UCSD-AML1 (cell line): ENCODE results near the gene TM9SF2.
A peak's percentile ranks its signal among the peaks of the same experiment; 100 is the strongest.

ENCODE experiments used
- DNase-seq: peaks from one replicate; lab custom pipeline; 2025; ENCODE audit not compliant: unreplicated experiment; lab: John Stamatoyannopoulos, UW

TM9SF2 gene

GRCh38 chr13:99577934-99578917 lies 77.0 kb downstream of the TM9SF2 start:
- no peak for DNase-seq

DNA sequence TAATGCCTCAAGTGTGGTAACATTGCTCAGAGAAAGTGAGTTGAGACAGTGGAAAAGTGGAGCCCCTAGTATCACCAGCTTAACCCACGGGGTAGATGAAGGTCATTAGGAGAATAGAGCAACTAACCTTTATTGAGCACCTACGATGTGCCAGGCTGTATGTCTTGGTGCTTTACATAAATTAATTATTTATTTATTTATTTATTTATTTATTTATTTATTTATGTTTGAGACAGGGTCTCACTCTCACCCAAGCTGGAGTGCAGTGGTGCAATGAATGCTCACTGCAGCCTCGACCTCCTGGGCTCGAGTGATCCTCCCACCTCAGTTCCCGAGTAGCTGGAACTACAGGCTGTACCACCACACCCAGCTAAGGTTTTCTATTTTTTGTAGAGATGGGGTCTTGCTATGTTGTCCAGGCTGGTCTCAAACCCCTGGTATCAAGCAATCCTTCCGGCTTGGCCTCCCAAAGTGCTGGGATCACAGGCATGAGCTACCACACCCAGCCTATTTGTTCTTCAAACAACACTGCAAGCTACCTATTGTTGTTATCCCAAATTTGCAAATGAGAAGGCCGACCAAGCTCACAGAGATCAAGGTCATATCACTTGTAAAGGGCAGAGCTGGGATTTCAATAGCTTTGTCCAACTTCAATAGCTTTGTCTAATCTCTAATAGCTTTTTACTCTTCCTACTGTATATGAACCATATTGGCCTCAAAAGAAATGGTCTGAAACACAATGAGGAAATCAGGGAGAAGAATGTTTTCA lies 79.4 kb downstream of the TM9SF2 start:
- DNase-seq = no peak

DNA sequence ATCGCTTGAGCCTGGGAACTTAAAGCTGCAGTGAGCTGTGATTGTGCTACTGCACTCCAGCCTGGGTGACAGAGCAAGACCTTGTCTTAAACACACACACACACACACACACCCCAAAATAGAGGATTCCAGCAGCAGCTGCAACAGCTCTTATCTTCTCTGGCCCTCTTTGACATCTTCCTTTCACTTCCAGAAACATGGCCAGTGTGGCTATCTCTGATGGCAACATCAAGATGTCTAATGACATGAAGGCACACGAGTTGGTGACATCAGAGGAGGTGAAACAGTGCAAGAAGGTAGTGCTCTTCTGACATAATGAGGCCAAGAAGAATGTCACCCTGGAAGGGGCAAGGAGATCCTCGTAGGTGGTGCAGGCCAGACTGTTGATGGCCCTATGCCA lies 81.2 kb downstream of the TM9SF2 start:
- DNase-seq = no peak

DNA sequence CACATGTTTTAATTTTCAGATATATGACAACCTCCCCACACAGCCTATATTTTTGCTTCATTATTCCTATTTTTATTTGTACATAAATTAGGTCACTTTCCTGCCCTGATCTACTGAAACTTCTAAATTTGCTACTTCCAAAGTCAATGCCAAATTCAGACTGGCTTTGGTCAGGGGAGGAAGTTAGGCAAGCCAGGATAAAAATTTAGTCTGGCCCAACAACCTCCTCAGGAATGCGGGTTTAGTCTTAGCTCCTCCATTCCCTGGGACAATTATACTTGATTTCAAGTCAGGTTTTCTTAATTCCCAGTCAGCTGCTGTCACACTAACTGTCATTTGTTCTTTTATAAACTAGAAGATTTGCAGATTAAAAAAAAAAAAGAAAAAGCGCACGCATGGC lies 84.3 kb downstream of the TM9SF2 start:
- no peak for DNase-seq

DNA sequence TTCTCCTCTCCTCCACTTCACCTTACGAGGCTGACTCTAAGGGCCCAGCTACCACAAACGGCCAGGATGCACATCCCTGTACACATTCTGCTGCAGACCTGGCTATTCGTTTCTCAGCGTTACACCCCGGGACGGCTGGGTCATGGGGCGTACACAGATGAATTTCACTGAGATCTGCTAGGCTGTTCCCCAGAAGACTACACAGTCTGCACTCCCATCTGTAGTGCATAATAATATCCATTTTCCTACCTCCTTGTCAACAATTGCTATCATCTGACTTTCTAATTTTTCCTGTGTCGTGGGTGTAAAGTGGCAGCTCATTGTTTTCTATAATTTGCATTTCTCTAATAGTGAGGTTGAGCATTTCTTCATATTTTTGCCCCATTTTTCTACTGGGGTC lies 85.7 kb downstream of the TM9SF2 start:
- no peak for DNase-seq

- no peak for DNase-seq
Measured at GRCh38 chr13:99587893-99588606, 86.8 kb downstream of the TM9SF2 start.

DNA sequence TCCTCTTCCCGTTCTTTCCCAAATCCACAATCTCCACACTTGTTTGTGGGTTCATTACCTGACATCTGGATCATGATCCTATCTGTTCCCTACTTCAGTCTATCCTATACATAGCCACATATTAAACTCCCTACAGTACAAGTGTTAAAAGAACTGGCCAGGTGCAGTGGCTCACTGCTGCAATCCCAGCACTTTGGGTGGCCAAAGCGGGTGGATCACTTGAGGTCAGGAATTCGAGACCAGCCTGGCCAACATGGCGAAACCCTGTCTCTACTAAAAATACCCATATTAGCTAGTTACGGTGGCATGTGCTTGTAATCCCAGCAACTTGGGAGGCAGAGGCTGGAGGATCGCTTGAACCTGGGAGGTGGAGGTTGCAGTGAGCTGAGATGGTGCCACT lies 88.3 kb downstream of the TM9SF2 start:
- DNase-seq = no peak

DNA sequence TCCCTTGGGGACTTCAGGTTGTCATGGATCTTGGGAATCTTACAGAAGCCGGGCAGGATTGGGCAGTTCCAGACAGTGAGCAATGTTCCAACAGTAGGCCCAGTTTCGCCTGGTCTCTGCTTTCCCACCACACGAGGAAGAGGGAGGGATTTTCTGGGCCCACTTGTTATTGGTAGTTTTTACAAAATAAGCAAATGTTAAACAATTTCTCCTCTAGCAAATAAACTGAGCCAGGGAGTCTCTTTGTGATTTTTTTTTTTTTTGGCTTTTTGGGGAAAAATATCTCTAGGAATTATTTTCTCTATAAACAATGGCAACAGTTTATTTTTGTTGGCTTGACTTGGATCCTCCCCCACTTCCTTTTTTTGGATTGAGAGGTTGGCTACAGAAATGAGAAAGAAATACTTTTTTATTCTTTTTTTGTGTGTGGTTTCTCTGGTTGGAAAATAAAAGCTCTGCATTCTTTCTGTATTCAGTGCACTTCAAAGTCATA lies 89.3 kb downstream of the TM9SF2 start:
- DNase-seq = no peak

DNA sequence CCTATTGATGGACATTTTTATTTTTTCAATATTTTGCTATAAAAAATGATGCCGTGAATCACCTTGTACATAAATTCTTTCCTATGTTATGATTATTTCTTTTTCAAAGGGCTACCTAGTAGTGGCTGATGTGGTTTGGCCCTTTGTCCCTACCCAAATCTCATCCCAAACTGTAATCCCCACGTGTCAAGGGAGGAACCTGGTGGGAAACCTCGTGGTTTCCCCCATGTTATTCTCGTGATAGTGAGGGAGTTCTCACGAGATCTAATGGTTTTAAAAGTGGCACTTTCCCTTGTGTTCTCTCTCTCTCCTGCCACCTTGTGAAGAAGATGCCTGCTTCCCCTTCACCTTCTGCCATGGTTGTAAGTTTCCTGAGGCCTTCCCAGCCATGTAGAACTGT lies 94.9 kb downstream of the TM9SF2 start:
- DNase-seq = no peak

GRCh38 chr13:99600318-99600717 lies 99.0 kb downstream of the TM9SF2 start:
- no peak for DNase-seq

- DNase-seq = no peak
Measured at GRCh38 chr13:99601535-99601934, 100.3 kb downstream of the TM9SF2 start.

GRCh38 chr13:99604636-99605035 lies 103.4 kb downstream of the TM9SF2 start:
- no peak for DNase-seq

- DNase-seq = peak; percentile 58
Measured at GRCh38 chr13:99605420-99606323, 104.4 kb downstream of the TM9SF2 start.

DNA sequence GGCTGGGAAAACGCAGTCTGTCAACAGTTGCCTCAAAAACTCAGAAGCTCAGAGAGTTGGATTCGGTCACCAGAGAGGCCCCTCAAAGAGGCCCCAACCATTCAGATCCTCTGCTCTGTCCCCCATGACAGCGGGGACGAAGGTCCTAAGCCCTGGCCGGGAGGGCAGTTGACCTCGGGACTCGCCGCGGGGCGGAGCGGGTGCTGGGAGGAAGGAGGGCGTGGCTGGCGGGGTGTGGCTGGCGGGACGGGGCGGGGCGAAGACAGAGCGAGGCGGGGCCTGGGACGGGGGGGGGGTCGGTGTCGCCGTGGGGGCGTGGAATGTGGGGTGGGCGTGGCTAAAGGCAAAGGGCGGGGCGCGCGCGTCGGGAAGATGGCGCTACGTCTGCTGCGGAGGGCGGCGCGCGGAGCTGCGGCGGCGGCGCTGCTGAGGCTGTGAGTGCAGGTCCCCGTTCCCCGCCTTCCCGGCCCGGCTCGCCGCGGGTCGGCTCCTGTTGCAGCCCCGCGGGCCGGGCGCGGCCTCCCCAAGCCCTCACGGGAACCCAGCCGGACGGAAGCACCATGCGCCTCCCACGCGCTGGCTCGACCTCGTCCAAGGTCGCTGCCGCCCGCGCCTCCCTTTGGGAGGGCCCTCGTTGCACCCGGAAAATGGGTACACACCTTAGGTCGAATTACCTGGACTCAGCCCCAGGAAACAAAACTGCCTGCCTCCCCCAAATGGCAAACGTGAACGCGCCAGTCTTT lies 105.2 kb downstream of the TM9SF2 start, which contains the start of gene CLYBL:
TSS of gene CLYBL (plus strand) at position 367 of the 743 bp plus-strand sequence.
- peak; percentile 91 for DNase-seq

- DNase-seq = no peak
Measured at GRCh38 chr13:99608345-99608744, 107.1 kb downstream of the TM9SF2 start.

- DNase-seq = no peak
Measured at GRCh38 chr13:99610702-99611289, 109.5 kb downstream of the TM9SF2 start.
